GM21381 (cell line): ENCODE results near the gene SLN.

Experiments
- ATAC-seq: cut with Tn5 transposase; IDR thresholded peaks from one replicate; pipeline ENCODE4 v1.9.1; 2021; ENCODE audit warnings: mild to moderate bottlenecking, moderate library complexity; ENCODE audit not compliant: unreplicated experiment

Gene SLN

DNA sequence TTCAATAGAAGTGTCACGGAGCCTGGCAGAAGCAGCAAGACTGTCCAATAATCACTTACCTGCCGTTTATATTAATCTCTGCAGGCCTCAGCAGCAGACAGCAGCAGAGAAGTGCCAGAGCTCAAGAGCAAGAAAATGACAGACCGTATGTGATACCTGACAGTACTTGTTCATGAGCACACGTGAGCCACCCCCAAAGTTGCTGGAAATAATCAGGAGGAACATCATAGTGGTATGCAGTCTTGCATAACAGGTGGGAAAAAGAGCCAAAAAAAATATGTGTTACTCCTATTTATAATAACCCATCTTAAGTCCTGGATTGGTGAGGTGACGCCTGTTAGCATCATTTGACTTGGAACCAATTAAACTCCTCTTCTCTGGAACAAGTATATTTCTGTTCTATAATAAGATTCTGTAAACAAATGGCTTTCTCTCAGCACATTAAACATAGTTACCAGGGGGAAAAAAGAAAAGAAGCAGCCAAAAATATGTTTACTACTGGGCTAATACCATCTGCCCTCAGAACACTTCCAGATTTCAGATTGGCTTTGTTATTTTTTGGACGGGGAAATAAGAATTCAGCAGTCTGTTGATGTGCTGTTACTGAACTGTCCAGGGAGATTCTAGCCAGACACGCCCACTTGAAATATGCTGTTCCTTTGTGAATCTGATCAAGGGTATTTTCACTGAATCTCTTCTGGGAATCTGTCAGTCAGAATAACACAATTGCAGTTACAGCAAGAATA is 7.9 kb upstream of the SLN start:
- no peak for ATAC-seq

DNA sequence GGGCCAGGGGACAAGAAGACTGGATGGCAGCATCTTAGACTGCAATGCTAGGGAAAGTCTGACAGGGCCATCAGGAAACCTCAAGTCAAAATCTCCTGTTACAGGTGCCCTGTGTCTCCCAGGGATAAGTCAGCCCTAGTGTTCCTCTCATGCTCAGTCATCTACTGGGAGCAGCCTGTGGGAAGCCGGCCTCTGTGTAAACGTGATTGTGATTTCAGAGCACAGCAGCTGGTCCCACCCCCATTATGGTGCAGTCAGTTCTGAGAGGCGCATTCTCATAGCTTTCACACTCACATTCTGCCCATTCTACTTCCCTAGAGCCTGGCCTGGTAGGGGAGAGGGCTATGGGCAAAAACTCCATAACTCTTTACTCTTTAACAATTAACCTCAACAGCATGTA is 7.2 kb upstream of the SLN start:
- ATAC-seq = no peak

DNA sequence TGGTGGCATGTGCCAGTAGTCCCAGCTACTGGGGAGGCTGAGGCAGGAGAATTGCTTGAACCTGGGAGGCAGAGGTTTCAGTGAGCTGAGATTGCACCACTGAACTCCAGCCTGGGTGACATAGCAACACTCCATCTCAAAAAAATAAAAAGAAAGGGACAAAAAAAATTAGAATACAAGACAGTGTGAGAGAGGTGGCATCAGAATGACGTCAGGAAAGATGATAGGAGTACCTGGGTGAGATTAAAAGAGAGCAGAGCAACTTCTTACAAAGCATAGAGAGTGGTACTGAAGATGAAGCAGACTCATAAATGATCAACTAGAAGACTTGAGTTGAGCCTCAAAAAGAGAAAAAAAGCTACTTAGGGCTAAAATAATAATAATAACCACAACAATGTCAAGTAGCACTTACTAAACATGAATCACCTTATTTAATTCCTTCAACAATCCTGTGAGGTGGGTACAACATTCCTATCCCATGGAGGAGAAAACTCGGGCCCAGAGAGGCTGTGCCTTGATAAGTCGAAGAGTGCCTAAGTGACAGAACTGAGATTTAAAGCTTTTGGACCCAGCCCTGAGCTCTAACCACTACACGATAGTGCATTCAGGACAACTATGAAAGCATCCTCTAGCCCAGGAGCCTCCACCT is 5.2 kb upstream of the SLN start:
- no peak for ATAC-seq

DNA sequence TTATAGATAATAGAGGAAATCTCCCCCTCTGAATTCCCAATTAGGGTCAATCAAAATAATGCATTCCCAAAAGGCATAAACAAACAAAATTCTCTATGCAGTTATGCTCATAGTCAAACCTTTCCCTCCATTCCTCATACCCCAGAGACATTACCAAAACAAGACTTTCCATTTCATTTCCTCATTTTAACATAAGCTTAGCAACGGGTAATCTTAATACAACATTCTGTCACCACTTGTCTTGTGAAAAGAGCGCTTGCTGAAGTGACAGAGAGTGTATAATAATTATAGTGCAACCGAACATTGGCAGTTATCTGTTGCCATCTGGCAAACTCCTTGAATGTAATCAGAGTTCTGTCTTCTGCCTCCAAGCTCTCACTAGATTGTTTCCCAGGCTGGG is 1.2 kb upstream of the SLN start:
- ATAC-seq = no peak

DNA sequence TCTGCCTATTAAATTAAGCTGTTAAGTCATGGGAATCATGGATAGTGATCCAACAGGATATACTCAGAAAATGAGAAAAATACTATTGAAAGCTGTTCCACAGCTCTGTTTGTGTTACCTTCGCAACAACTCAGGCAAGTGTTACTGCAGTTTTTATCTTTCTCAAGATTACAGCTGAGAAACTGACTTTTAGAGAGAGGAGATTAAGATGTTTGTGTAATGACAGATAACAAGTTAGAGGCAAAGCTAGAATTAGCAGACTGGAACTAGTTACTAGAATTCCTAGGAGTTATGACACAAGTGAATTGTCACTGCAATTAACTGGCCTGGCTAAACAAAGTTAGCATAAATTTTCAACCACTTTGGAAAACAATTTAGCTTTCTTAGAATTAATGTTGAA is 1.6 kb downstream of the SLN start:
- no peak for ATAC-seq

- ATAC-seq = no peak
Measured at GRCh38 chr11:107708792-107709191, 3.1 kb downstream of the SLN start.

- ATAC-seq = no peak
Measured at GRCh38 chr11:107707807-107708206, 4.0 kb downstream of the SLN start.

DNA sequence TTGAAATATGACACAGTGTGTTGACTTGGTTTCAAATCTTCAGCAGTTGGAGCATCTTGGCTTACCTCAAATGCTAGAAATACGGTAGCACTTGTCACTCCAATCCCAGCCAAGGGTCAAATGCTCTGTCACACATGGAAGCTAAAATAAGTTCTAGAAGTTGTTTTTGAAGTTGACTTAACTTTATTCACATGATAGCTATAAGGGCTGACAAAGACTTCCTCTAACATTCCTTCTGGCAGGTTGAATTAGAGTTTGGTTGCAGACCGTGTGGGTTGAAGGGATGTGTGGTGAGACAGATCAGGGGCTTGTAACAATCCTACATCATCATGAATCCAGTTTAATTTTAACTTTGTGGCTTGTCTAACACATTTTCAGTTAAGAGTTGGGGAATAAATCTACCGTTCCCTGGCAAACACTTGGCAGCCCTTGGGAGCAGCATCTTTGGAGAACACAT is 4.6 kb downstream of the SLN start:
- ATAC-seq = no peak

DNA sequence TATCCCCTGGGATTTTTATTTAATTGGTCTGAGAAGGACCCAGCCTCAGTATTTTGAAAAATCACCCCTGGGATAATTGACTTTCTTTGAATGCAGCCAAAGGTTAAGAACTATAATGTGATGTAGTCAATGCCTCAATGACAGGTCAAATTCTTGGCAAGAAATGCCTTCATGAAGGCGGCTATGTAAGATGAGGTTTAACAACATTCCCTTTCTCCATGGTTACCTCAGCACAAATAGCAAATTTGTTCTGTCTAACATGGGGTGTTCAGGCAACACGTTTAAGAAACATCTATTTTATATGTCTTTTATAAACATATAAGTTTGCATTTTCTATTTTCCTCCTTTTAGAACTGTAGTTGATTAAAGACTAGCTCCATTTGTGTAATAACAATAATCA is 5.3 kb downstream of the SLN start:
- ATAC-seq = no peak

GRCh38 chr11:107705027-107705426 is 6.8 kb downstream of the SLN start:
- no peak for ATAC-seq

- ATAC-seq = no peak
Measured at GRCh38 chr11:107704451-107704850, 7.4 kb downstream of the SLN start.

GRCh38 chr11:107702723-107703122 is 9.1 kb downstream of the SLN start:
- ATAC-seq = no peak

- no peak for ATAC-seq
Measured at GRCh38 chr11:107702109-107702660, 9.7 kb downstream of the SLN start.

DNA sequence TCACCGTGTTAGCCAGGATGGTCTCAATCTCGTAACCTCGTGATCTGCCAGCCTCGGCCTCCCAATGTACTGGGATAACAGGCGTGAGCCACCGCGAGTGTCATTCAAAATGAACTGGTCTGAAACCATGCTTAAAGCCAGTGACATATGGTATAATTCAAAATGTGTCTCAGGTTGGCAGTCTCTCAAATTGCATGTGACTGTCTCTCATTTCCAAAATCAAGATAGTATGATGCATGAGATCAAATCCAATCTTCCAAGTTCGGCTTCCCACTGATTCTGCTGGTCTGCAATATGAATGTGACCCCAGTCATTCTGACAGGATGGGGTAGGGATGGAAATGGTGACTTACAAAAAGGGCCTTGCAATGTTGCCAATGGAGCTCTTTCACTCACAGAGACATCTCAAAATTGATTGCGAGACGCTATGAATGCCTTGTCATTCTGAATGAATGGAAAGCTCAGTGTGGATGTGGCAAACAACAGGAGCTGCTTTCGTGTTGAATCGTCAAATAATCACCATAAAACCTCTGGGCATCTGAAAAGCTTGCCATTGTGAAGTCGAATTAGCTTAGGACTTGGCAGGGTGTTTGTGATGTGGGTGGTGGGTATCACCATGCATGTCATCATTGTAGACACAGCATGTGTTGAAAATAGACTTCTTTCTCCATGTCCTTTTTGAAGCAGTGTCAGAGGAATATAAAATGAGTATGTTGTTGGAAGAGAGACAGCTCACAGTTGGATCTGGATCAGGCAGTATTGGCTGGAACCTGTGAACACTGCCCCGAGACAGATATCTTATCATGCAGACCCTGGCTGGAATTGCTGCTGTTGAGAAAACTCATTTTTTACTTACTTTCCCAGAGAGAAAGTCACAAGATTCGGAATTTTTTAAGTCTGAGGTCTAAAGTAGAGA is 12.2 kb downstream of the SLN start:
- ATAC-seq = no peak

DNA sequence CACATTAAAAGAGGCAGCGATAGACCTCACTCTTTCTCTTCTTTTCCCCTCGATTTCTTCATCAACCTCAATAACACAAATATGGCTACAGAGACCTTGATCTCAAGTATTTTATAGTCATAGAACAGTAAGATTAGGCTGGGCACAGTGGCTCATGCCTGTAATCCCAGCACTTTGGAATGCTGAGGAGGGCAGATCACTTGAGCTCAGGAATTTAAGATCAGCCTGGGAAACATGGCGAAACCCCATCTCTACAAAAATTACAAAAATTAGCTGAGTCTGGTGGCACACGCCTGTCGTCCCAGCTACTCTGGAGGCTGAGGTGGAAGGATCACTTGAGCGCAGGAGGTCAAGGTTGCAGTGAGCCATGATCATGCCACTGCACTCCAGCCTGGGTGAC is 14.6 kb downstream of the SLN start:
- no peak for ATAC-seq

GRCh38 chr11:107696140-107696539 is 15.7 kb downstream of the SLN start:
- ATAC-seq = no peak

GRCh38 chr11:107695446-107695845 is 16.4 kb downstream of the SLN start:
- no peak for ATAC-seq

DNA sequence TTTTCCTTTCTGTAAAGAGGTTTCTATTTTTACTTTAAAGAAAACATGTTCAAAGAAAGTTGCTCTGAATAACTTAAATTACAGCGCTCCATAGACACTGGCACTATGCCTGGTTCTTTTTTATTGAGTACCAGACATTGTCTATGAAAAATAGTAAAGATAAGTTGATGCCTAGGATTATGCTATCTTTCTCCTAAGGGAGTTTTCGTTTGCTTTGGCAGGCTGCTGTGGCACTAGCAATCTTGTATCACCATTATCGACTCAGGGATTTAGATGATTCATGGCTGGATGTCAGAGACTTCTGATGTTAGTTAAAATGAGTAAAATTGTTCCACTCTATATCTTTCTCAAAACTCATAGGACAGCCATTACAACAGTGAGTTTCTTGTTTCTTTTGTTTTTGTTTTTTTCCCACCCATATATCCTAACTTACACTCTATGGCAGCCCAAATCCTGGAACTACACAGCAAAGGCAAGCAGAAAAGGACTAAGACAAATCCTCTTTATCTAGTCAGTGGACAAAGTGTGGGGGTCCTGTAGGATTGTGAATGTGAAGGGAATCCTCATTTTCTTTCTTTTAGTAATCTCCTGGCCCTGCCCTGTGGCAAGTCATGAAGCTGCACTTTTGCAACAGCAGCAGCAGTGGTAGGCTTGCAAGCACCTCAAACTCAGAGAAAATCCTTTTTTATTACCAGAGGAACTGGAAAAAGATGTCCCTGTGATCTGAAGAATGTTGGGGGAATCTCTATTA is 20.7 kb downstream of the SLN start:
- ATAC-seq = no peak

DNA sequence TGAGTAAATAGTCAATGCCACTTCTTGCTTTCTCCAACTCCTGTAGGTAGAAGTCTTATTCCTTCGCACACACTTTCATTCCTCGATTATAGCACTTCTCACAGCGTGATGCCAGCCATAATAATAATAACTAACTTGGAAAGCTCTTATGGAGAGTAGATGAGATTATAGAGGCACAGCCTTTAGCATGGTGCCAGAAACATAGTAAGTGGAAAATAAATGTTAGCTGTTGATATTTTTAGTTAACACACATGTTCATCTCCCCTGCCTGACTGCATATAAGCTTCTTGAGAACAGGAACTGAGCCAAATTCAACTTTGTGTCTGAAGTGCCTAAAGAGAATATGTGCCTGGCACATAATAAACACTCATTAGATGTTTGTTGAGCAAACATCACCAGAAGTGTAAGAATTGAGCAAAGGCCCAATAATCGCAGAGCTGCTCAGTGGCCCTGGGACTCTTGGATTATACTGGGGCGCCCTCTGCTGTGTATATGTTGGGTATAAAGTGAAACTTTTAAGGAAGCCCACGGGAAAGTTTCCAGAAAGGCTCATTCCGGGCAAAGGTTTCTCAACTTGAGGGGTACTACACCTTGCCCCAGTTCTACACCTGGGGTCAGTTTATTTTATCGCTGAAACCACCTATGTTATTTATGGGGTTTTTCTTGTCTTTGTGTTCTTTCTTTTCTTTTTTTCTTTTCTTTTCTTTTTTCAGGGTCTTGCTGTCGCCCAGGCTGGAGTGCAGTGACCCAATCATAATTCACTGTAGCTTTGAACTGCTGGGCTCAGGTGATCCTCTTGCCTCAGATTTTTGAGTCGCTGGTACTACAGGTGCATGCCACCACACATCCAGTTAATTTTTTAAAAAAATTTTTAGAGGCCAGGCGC is 22.3 kb downstream of the SLN start:
- ATAC-seq = no peak
